Measurements from ENCODE around the gene ARHGAP26. TPM values are rescaled to one million over a fixed set of nuclear protein-coding genes. Genes with fewer than 3 reads are reported as not detected.

The ARHGAP26 gene
- total RNA-seq, 1 donor from 2014 or later = 18.7 TPM

- DNase-seq (ENCODE audit: extremely low spot score, unreplicated experiment) = no peak
- Mint-ChIP-seq H3K4me1 (ENCODE audit: unreplicated experiment) (peaks cover 24% of the 10 kb centered on the region), H3K4me3 (no peak overlapping the region), H3K9me3 (no peaks in the 10 kb centered on the region), H3K27ac (no peak overlapping the region), H3K27me3 (no peaks in the 10 kb centered on the region), H3K36me3 (no peaks in the 10 kb centered on the region)
- no peak for TF ChIP-seq CTCF (conservative IDR thresholded peaks at IDR 0.05)
Observed at GRCh38 chr5:143135832-143136551, 365.8 kb downstream of the ARHGAP26 start.

GRCh38 chr5:143138839-143139238 is 368.7 kb downstream of the ARHGAP26 start:
- Mint-ChIP-seq H3K27me3 (no peaks in the 10 kb centered on the region), H3K27ac (no peak overlapping the region), H3K4me3 (no peak overlapping the region), H3K36me3 (no peaks in the 10 kb centered on the region), H3K9me3 (no peaks in the 10 kb centered on the region), H3K4me1 (ENCODE audit: unreplicated experiment) (peaks cover 23% of the 10 kb centered on the region)
- no peak for TF ChIP-seq CTCF (conservative IDR thresholded peaks at IDR 0.05)
- no peak for DNase-seq (ENCODE audit: extremely low spot score, unreplicated experiment)

GRCh38 chr5:143139585-143139984 is 369.4 kb downstream of the ARHGAP26 start:
- Mint-ChIP-seq H3K27ac (no peak overlapping the region), H3K9me3 (no peaks in the 10 kb centered on the region), H3K36me3 (no peaks in the 10 kb centered on the region), H3K27me3 (no peaks in the 10 kb centered on the region), H3K4me1 (ENCODE audit: unreplicated experiment) (peaks cover 24% of the 10 kb centered on the region), H3K4me3 (no peak overlapping the region)
- no peak for DNase-seq (ENCODE audit: extremely low spot score, unreplicated experiment)
- no peak for TF ChIP-seq CTCF (conservative IDR thresholded peaks at IDR 0.05)

- no peaks in the 10 kb centered on the region for H3K9me3 Mint-ChIP-seq
- no peak overlapping the region for H3K4me3 Mint-ChIP-seq
- no peaks in the 10 kb centered on the region for H3K27me3 Mint-ChIP-seq
- H3K4me1 Mint-ChIP-seq (ENCODE audit: unreplicated experiment) = peaks cover 20% of the 10 kb centered on the region
- no peak for DNase-seq (ENCODE audit: extremely low spot score, unreplicated experiment)
- no peak for TF ChIP-seq CTCF (conservative IDR thresholded peaks at IDR 0.05)
- no peak overlapping the region for H3K27ac Mint-ChIP-seq
- peaks cover 6% of the 10 kb centered on the region for H3K36me3 Mint-ChIP-seq
Observed at GRCh38 chr5:143140492-143141203, 370.5 kb downstream of the ARHGAP26 start.

GRCh38 chr5:143141652-143142051 is 371.5 kb downstream of the ARHGAP26 start:
- Mint-ChIP-seq H3K27ac (no peak overlapping the region), H3K4me3 (no peak overlapping the region), H3K9me3 (no peaks in the 10 kb centered on the region), H3K36me3 (peaks cover 6% of the 10 kb centered on the region), H3K27me3 (no peaks in the 10 kb centered on the region), H3K4me1 (ENCODE audit: unreplicated experiment) (peaks cover 14% of the 10 kb centered on the region)
- no peak for DNase-seq (ENCODE audit: extremely low spot score, unreplicated experiment)
- TF ChIP-seq CTCF (conservative IDR thresholded peaks at IDR 0.05) = no peak

Measured in type B pancreatic cell (in vitro differentiated cells).